GM12873 (cell line): ENCODE data around the gene KAZN.

ENCODE experiments used
- TF ChIP-seq, protein P1 (sequence below): IDR thresholded peaks from 2 replicates; pipeline ENCODE4 v1.5.1; 2012; ENCODE audit warnings: low read depth, mild to moderate bottlenecking, moderate library complexity, low read length, control low read depth; ENCODE audit not compliant: insufficient read depth; ENCODE audit errors: missing control alignments

Gene KAZN

DNA sequence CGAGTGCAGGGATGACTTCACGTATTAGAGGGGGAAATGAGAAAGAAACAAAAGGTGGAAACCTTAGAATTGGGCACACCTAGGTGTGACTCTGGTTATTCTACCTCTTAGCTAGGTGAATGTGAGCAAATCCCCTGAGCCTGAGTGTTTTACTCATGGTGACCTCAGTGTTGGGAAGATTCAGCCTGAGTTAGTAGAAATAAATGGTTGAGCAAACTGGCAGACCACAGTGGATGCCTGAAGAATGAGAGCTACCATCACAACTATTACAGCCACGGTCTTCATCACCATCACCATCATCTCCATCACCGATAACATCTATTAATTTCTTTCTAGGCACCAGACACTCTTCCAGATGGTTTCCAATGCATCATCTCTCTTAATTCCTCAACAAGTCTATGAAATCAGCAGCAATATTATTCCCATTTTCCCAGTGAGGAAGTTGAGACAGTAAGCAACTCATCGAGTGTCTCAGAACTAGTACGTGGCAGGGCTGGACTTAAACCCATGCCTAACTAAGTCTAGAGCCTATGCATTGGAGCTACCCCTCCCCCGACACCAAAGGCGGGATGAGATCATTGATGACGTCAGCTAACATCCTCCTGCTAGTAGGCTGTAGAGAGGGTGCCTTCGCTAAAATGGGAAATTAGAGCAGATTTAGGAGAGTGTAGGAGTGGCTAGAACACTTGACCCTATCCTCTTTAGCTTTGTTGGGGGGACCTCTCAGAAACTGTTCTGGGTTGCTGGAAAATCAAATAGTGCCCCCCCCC is 7.9 kb upstream of the KAZN start:
- TF ChIP-seq, protein P1, sequence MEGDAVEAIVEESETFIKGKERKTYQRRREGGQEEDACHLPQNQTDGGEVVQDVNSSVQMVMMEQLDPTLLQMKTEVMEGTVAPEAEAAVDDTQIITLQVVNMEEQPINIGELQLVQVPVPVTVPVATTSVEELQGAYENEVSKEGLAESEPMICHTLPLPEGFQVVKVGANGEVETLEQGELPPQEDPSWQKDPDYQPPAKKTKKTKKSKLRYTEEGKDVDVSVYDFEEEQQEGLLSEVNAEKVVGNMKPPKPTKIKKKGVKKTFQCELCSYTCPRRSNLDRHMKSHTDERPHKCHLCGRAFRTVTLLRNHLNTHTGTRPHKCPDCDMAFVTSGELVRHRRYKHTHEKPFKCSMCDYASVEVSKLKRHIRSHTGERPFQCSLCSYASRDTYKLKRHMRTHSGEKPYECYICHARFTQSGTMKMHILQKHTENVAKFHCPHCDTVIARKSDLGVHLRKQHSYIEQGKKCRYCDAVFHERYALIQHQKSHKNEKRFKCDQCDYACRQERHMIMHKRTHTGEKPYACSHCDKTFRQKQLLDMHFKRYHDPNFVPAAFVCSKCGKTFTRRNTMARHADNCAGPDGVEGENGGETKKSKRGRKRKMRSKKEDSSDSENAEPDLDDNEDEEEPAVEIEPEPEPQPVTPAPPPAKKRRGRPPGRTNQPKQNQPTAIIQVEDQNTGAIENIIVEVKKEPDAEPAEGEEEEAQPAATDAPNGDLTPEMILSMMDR = no peak

DNA sequence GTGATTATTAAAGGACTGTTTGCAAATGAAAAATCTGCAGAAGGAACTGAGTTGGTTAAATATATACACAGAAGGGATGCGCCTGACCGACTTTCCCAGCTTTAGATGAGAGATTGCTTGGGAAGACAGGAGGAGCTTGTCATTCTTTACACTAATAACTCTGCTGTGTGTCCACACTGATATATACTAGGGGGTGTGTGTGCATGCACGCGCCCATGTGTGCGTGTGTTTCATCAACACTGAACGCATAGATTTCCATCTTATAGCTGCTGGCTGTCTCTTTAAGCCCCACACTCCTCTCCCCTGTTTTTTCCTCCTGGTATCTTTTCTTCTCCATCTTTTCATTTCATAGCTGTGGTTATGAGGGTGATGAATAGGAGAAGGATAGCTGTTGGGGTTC is 6.9 kb upstream of the KAZN start:
- TF ChIP-seq, protein P1 = no peak

DNA sequence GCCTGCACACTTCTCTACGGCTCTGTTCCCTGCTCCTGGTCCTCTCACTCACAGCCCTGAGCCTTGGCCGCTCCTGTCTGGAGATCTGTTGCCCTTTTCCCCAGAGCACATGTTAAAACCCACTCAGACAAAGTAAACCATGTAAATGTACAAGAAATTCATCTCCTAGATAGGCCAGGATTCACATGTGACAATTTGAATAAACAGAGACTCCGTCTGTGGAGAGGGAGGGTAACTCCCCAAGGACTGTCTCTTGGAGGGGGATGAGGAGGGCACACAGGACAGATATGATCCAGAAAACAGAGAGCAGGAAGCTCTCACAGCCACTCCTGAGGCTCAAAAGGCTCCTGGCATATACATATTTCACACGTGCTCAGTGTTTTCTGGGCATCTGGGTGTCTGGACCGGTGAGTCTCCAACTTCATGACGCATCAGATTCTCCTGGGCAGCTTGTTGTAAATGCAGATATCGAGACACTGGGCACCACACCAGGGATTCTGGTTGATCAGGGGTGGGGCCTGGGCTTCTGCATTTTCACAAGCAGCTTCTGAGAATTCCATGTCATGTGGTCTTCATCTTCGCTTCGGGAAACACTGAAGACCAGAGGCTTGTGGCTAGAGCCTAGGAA is 6.4 kb upstream of the KAZN start:
- TF ChIP-seq, protein P1 = no peak

GRCh38 chr1:14593302-14593701 is 5.2 kb upstream of the KAZN start:
- TF ChIP-seq, protein P1 = no peak

DNA sequence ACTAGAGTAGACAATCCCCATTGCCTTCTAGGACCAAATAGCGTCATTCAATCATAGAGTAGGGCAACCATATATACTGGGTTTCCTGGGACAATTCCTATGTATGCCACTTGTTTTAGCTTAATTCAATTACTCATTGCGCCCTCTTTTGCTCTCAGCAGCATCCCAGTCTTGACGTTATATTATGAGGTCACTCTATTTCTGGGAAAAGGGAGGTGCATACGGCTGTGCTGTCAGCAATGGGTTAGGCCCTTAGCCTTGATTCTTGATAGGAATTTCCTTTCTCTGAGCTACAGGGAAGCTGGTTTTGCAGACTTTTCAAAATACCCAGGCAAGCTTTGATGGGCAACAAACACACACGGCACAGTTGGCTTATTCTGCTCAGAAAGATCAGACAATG is 4.4 kb upstream of the KAZN start:
- TF ChIP-seq, protein P1 = no peak

DNA sequence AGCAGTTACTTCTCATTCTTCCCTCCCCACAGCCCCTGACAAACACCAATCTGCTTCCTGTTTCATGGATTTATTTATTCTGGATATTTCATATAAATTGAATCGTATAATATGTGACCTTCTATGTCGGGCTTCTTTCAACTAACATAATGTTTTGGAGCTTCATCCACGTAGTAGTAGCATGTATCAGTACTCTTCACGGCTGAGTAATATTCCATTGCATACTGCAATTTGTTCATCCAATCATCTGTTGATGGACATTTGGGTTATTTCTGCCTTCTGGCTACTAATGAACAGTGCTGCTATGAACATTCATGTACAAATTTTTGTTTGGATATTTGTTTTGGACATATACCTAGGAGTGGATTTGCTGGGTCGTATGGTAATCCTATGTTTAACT is 1.9 kb upstream of the KAZN start:
- TF ChIP-seq, protein P1 = no peak

DNA sequence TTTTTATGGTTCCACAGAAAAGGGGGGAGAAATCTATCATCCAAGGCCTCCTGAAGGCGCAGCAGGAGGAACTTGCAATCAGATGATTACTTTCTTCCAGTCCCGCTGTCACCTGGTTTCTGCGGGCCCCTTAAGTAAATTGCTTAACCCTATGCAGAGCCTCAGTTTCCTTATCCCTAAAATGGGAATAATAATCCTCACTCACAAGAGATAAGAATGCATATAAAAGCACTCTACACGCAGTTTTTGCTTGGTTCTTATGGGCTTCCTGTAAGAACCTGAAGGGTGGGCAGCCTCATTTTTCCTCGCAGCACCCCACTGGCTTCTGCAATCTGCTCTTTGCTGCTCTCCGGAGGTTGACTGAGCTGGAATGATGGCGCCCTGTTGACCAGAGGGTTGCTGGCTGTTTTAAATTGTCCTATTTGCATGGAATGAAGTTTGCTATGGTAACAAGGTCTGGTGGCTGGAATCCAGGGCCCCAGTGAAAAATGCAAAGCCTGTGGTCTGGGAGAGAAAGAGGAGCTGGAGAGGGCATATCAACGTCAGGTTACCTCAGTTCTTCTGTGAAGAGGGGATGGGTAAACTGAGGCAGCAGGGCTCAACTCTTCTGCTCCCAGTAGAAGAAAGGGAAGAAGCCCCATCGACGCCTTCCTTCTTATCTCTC is 1.0 kb upstream of the KAZN start:
- TF ChIP-seq, protein P1 = no peak
